HepG2 (cell line): Measurements from ENCODE around the gene BTG2. TPM values are rescaled to one million over a fixed set of nuclear protein-coding genes. Genes with fewer than 3 reads are reported as not detected.

Experiments used
- ATAC-seq: fragments of 200-7000 bp; cut with Tn5 transposase; 3 replicates; pipeline ENCODE4 v1.9.1; 2020; ENCODE audit warnings: mild to moderate bottlenecking, moderate library complexity
- BruUV-seq: library from RNA; stranded (reverse); fragments of 400-500 nt; replicated peaks from 2 replicates; lab custom pipeline; 2021; lab: Mats Ljungman, UMichigan
- CTCF ChIA-PET: fragments of 300-600 bp; formaldehyde crosslinking; extraction: SDS; loops from one replicate; lab custom pipeline; 2021; ENCODE audit warnings: low total read pairs, inconsistent platforms, low intra/inter-chr PET ratio; lab: Yijun Ruan, JAX
- POLR2A ChIA-PET: fragments of 350-600 bp; sonication (Branson Sonifier 250); formaldehyde crosslinking; loops from one replicate; lab custom pipeline; 2020; ENCODE audit warnings: antibody characterized with exemption, inconsistent platforms; lab: Yijun Ruan, JAX
- DNase-seq: peaks from one replicate; pipeline ENCODE4 v3.0.0-alpha.2; 2015; ENCODE audit warnings: low spot score
- FAIRE-seq: peaks from 3 replicates; lab custom pipeline; 2011; peaks lifted over from hg19 to GRCh38; lab: Jason Lieb, UNC
- H2AFZ ChIP-seq: one replicate; pipeline ENCODE4 v1.6.1; 2011; ENCODE audit warnings: low read length, inconsistent platforms
- H3K27ac ChIP-seq: fragments of 300-600 bp; 3 replicates; pipeline ENCODE4 v1.8.0; 2011; ENCODE audit warnings: mixed run types, mild to moderate bottlenecking, mixed read lengths, low read length, inconsistent platforms; ENCODE audit not compliant: insufficient read depth; ENCODE audit errors: extremely low read length
- H3K27me3 ChIP-seq, 2 experiments: fragments of 200-600 bp in 1 of 2; 2 replicates in 1 of 2; 3 replicates in 1 of 2; pipeline versions ENCODE4 v1.6.0 to v1.8.0; 2011; ENCODE audit warnings: low read length in 2 of 2, mild to moderate bottlenecking in 2 of 2, moderate library complexity in 2 of 2, inconsistent platforms in 1 of 2; ENCODE audit not compliant: insufficient read depth in 2 of 2, control insufficient read depth in 1 of 2
- H3K36me3 ChIP-seq, 2 experiments: fragments of 200-600 bp in 1 of 2; replicated peaks in 1 of 2; 2 replicates in 1 of 2; 3 replicates in 1 of 2; pipeline versions ENCODE4 v1.5.1 to v1.8.0; 2011; ENCODE audit warnings: low read length in 2 of 2, inconsistent platforms in 1 of 2; ENCODE audit not compliant: insufficient read depth in 2 of 2, control insufficient read depth in 1 of 2
- H3K4me1 ChIP-seq: 2 replicates; pipeline ENCODE4 v1.5.1; 2012; ENCODE audit warnings: low read length, inconsistent platforms; ENCODE audit not compliant: insufficient read depth
- H3K4me2 ChIP-seq: 2 replicates; pipeline ENCODE4 v1.6.0; 2011; ENCODE audit warnings: low read depth, low read length, inconsistent platforms
- H3K4me3 ChIP-seq, 3 experiments: fragments of 200-600 bp in 1 of 3; sonication (generic), shearing (Covaris generic) in 1 of 3; replicated peaks in 1 of 3; 2 replicates each; pipeline ENCODE4 v1.5.1; 2011 to 2016; ENCODE audit warnings: low read length in 3 of 3, inconsistent platforms in 2 of 3, low read depth in 2 of 3, mild to moderate bottlenecking in 2 of 3, control low read depth in 1 of 3, mixed read lengths in 1 of 3; ENCODE audit not compliant: insufficient read depth in 1 of 3
- H3K79me2 ChIP-seq: one replicate; pipeline ENCODE4 v1.6.1; 2011; ENCODE audit warnings: low read length, inconsistent platforms; ENCODE audit not compliant: insufficient read depth
- H3K9ac ChIP-seq: 2 replicates; pipeline ENCODE4 v1.6.0; 2011; ENCODE audit warnings: mild to moderate bottlenecking, low read depth, low read length, inconsistent platforms; ENCODE audit not compliant: insufficient read depth
- H3K9me3 ChIP-seq: 2 replicates; pipeline ENCODE4 v1.5.1; 2012; ENCODE audit warnings: mild to moderate bottlenecking, low read length
- H4K20me1 ChIP-seq: 2 replicates; pipeline ENCODE4 v1.6.0; 2011; ENCODE audit warnings: inconsistent platforms, mild to moderate bottlenecking, low read length, moderate library complexity; ENCODE audit not compliant: insufficient read depth
- FIP1L1 ChIP-seq: fragments of 200-400 bp; formaldehyde crosslinking; IDR thresholded peaks from 2 replicates; pipeline ENCODE4 v1.6.1; 2018; ENCODE audit warnings: low read depth, mild to moderate bottlenecking, low read length, moderate library complexity, borderline replicate concordance; ENCODE audit not compliant: insufficient read depth
- ISL2 ChIP-seq: sonication (generic); formaldehyde crosslinking; IDR thresholded peaks from 2 replicates; pipeline ENCODE4 v1.5.0; 2020; ENCODE audit warnings: missing genetic modification reagents
- MTF2 ChIP-seq: sonication (generic); formaldehyde crosslinking; IDR thresholded peaks from 2 replicates; pipeline ENCODE4 v1.5.0; 2020; ENCODE audit warnings: missing genetic modification reagents, borderline replicate concordance
- NCOR1 ChIP-seq: fragments of 200-600 bp; sonication (generic); IDR thresholded peaks from 2 replicates; pipeline ENCODE4 v1.7.0; 2017; ENCODE audit warnings: antibody characterized with exemption, low read length, borderline replicate concordance
- NFYB ChIP-seq: sonication (generic); formaldehyde crosslinking; IDR thresholded peaks from 2 replicates; pipeline ENCODE4 v1.4.0; 2020; ENCODE audit warnings: missing genetic modification reagents
- PHF8 ChIP-seq: sonication (generic); formaldehyde crosslinking; IDR thresholded peaks from 2 replicates; pipeline ENCODE4 v1.5.0; 2020; ENCODE audit warnings: missing genetic modification reagents
- ZC3H4 ChIP-seq: sonication (generic); formaldehyde crosslinking; IDR thresholded peaks from 2 replicates; pipeline ENCODE4 v1.4.0; 2020; ENCODE audit warnings: missing genetic modification reagents, borderline replicate concordance
- ZNF160 ChIP-seq: sonication (generic); formaldehyde crosslinking; IDR thresholded peaks from 2 replicates; pipeline ENCODE4 v1.8.0; 2022; ENCODE audit warnings: mild to moderate bottlenecking, inconsistent platforms, missing genetic modification reagents
- ZNF24 ChIP-seq: fragments of 450-650 bp; IDR thresholded peaks from 2 replicates; pipeline ENCODE4 v1.6.1; 2017; ENCODE audit warnings: antibody characterized with exemption, mild to moderate bottlenecking
- ZNF260 ChIP-seq: sonication (generic); formaldehyde crosslinking; IDR thresholded peaks from 2 replicates; pipeline ENCODE4 v1.4.0; 2020; ENCODE audit warnings: missing genetic modification reagents, low read depth, mild to moderate bottlenecking, borderline replicate concordance
- ZNF572 ChIP-seq: sonication (generic); formaldehyde crosslinking; IDR thresholded peaks from 2 replicates; pipeline ENCODE4 v1.5.1; 2020; ENCODE audit warnings: mild to moderate bottlenecking, missing genetic modification reagents
- ZNF776 ChIP-seq: sonication (generic); formaldehyde crosslinking; IDR thresholded peaks from 2 replicates; pipeline ENCODE4 v1.4.0; 2020; ENCODE audit warnings: mild to moderate bottlenecking, missing genetic modification reagents
- WGBS: methylation state at CpG from one replicate; pipeline ENCODE4 v1.1.6; 2017; ENCODE audit warnings: low lambda C conversion rate; 5-methylcytosine and 5-hydroxymethylcytosine counted together
- in situ Hi-C: cut with HindIII; loops from 2 replicates; pipeline ENCODE4 v1.10.0; 2017; ENCODE audit warnings: low pct_unique_long_range_greater_than_20kb; ENCODE audit not compliant: extremely low pct_ligation_motif_present
- intact Hi-C: fragments of 100-400 bp; cut with micrococcal nuclease; formaldehyde crosslinking; loops from one replicate; pipeline ENCODE4 v1.10.0; 2022; ENCODE audit not compliant: unreplicated experiment
- polyA plus RNA-seq, 8 experiments: library from polyadenylated mRNA; depleted of rRNA in 3 of 8; stranded (reverse) in 7 of 8; unstranded in 1 of 8; fragments of >200 nt; fragmentation: Illumina TruSeq in 4 of 8; extraction: Trizol in 4 of 8; gene quantifications; 2 replicates each; pipeline versions ENCODE4 v1.2.1 to v1.2.3, GENCODE V29; 2011 to 2016; ENCODE audit warnings: low read depth in 4 of 8, missing spikeins in 1 of 8, mixed read lengths in 1 of 8; ENCODE audit not compliant: insufficient read depth in 1 of 8
- total RNA-seq, 5 experiments: library from RNA; depleted of rRNA; stranded (reverse); fragments of >200 nt; fragmentation: Illumina TruSeq; extraction: Trizol; gene quantifications; 2 replicates each; pipeline ENCODE4 v1.2.3, GENCODE V29; 2016; ENCODE audit warnings: low read depth in 1 of 5
- TF ChIP-seq, protein P1 (sequence below): IDR thresholded peaks from 2 replicates; pipeline ENCODE4 v1.6.1; 2012; ENCODE audit warnings: low read length, improper control_type of control experiment
- TF ChIP-seq, protein P2 (sequence below): sonication (generic); formaldehyde crosslinking; conservative IDR thresholded peaks from 2 replicates; pipeline ENCODE4 v1.4.0; 2020; ENCODE audit warnings: missing genetic modification reagents

The BTG2 gene
- total and polyA plus RNA-seq, 2 of the 13 experiments (the other 11 are each of a cell fraction or from before 2014, with no cell fraction given), result 13.6 to 18.3 TPM

DNA sequence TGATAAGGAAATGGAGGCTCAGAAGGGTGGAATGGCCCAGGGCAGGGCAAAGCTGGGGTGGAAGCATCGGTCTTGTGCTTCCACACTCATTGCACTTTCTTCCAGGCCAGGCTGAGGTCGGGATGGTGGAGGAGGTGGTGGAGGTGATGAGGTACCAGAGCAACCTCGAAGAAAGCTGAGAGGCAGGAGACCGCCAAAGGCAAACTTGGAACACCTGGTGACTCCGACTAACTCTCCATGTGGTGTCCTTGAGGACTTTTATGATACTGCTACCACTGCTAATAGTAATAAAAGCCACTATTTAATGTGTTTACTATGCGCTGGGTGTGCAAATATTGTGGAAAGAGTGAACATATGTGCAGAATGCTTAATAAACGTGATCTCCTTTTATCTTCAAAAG, 16.9 kb upstream of the BTG2 start:
- no peaks in the 10 kb centered on the region for H3K79me2 ChIP-seq
- H3K36me3 ChIP-seq, result no peaks in the 10 kb centered on the region
- H3K4me3 ChIP-seq, result no peak overlapping the region
- peaks cover 0 to 57% of the 10 kb centered on the region in 2 experiments for H3K27me3 ChIP-seq
- intact Hi-C loops, result no loop called here
- TF ChIP-seq ZNF160 (CRISPR knock-in tag) (no peak), NFYB (no peak), PHF8 (CRISPR knock-in tag) (no peak), NCOR1 (no peak), ISL2 (CRISPR knock-in tag) (no peak), FIP1L1 (no peak), ZNF24 (no peak), ZC3H4 (CRISPR knock-in tag) (no peak), MTF2 (CRISPR knock-in tag) (no peak), ZNF260 (CRISPR knock-in tag) (no peak), ZNF776 (CRISPR knock-in tag) (no peak), ZNF572 (CRISPR knock-in tag) (no peak)
- TF ChIP-seq, protein P1, sequence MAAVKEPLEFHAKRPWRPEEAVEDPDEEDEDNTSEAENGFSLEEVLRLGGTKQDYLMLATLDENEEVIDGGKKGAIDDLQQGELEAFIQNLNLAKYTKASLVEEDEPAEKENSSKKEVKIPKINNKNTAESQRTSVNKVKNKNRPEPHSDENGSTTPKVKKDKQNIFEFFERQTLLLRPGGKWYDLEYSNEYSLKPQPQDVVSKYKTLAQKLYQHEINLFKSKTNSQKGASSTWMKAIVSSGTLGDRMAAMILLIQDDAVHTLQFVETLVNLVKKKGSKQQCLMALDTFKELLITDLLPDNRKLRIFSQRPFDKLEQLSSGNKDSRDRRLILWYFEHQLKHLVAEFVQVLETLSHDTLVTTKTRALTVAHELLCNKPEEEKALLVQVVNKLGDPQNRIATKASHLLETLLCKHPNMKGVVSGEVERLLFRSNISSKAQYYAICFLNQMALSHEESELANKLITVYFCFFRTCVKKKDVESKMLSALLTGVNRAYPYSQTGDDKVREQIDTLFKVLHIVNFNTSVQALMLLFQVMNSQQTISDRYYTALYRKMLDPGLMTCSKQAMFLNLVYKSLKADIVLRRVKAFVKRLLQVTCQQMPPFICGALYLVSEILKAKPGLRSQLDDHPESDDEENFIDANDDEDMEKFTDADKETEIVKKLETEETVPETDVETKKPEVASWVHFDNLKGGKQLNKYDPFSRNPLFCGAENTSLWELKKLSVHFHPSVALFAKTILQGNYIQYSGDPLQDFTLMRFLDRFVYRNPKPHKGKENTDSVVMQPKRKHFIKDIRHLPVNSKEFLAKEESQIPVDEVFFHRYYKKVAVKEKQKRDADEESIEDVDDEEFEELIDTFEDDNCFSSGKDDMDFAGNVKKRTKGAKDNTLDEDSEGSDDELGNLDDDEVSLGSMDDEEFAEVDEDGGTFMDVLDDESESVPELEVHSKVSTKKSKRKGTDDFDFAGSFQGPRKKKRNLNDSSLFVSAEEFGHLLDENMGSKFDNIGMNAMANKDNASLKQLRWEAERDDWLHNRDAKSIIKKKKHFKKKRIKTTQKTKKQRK, result no peak
- TF ChIP-seq, protein P2, sequence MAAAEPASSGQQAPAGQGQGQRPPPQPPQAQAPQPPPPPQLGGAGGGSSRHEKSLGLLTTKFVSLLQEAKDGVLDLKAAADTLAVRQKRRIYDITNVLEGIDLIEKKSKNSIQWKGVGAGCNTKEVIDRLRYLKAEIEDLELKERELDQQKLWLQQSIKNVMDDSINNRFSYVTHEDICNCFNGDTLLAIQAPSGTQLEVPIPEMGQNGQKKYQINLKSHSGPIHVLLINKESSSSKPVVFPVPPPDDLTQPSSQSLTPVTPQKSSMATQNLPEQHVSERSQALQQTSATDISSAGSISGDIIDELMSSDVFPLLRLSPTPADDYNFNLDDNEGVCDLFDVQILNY (CRISPR knock-in tag), result no peak
- H3K27ac ChIP-seq, result no peak overlapping the region
- H4K20me1 ChIP-seq, result no peaks in the 10 kb centered on the region
- WGBS, result 20% methylated on average over 7 of the region's 7 CpGs
- no peak overlapping the region for H3K4me2 ChIP-seq
- in situ Hi-C loops, result no loop called here
- BruUV-seq, result no TSS peak
- no peak overlapping the region for H3K9ac ChIP-seq
- ChIA-PET POLR2A (interaction anchor here (6.5 kb wide), 1 partner anchor 19 kb away, joined by 77 read pairs; the partner anchor contains the start of gene BTG2), CTCF (no interaction called here)
- DNase-seq, result no peak
- no peak for FAIRE-seq
- no peak overlapping the region for H2AFZ ChIP-seq
- no peak for ATAC-seq
- no peaks in the 10 kb centered on the region for H3K9me3 ChIP-seq
- peaks cover 36% of the 10 kb centered on the region for H3K4me1 ChIP-seq
